GM12878 (cell line): Measurements from ENCODE around the gene LAIR1. TPM values are rescaled to one million over a fixed set of nuclear protein-coding genes. Genes with fewer than 3 reads are reported as not detected.

Experiments
- BCL3 ChIP-seq: IDR thresholded peaks from 2 replicates; pipeline ENCODE4 v1.6.1; 2011; ENCODE audit warnings: borderline replicate concordance, low read depth, mild to moderate bottlenecking, moderate library complexity, low read length; ENCODE audit not compliant: insufficient read depth, poor library complexity, severe bottlenecking
- FOXM1 ChIP-seq: IDR thresholded peaks from 2 replicates; pipeline ENCODE4 v1.6.1; 2012; ENCODE audit warnings: low read depth, mild to moderate bottlenecking, inconsistent platforms, low read length, moderate library complexity
- SIN3A ChIP-seq: IDR thresholded peaks from 2 replicates; pipeline ENCODE4 v1.6.1; 2012; ENCODE audit warnings: low read depth, low read length, improper control_type of control experiment
- TCF7 ChIP-seq: IDR thresholded peaks from 2 replicates; pipeline ENCODE4 v1.6.1; 2014; ENCODE audit warnings: antibody characterized with exemption, borderline replicate concordance
- polyA plus RNA-seq, 11 experiments: library from polyadenylated mRNA; depleted of rRNA in 4 of 11; unstranded in 6 of 11; stranded (reverse) in 5 of 11; fragments of >200 nt; fragmentation: Nextera tagmentation in 4 of 11; fragmentation: Illumina TruSeq in 1 of 11; extraction: Ambion mirVana in 4 of 11; extraction: Trizol in 1 of 11; gene quantifications; 1 replicate in 1 of 11; 2 replicates in 10 of 11; pipeline versions ENCODE4 v1.2.1 to v1.2.3, GENCODE V29; 2011 to 2016; ENCODE audit warnings: inconsistent platforms in 2 of 11, missing spikeins in 2 of 11, low read depth in 1 of 11
- total RNA-seq, 4 experiments: library from RNA; depleted of rRNA in 3 of 4; stranded (reverse); fragments of >200 nt in 3 of 4; fragmentation: Illumina TruSeq in 1 of 4; extraction: Trizol in 1 of 4; gene quantifications; 2 replicates each; pipeline versions ENCODE4 v1.2.1 to v1.2.3, GENCODE V29; 2013 to 2021

LAIR1 gene
- total and polyA plus RNA-seq, 10 of the 15 experiments (the other 5 are each of a cell fraction or from before 2014, with no cell fraction given) = 8.6 to 58.2 (median 35.3) TPM

GRCh38 chr19:54302257-54302656 is 62.5 kb downstream of the LAIR1 start (continued):
- TF ChIP-seq BCL3 (no peak), FOXM1 (no peak), TCF7 (no peak), SIN3A (no peak)

Other genes with a start within 250 kb of the LAIR1 start
Only the 7 nearest of the 21 such genes appear.
- gene LILRB5, start 107.7 kb downstream of the LAIR1 start, total RNA-seq (2014; rRNA removed) = not detected in 2 replicates
- gene LILRB5, start 107.7 kb downstream of the LAIR1 start, total RNA-seq (2014; rRNA removed; fragmentation: Illumina TruSeq; extraction: Trizol) = not detected in 2 replicates
- gene LILRB5, start 107.7 kb downstream of the LAIR1 start, total RNA-seq (2021) = 0.05 and 0.13 TPM in 2 replicates
- gene LILRB5, start 107.7 kb downstream of the LAIR1 start, polyA plus RNA-seq (2011; rRNA removed) = 0.01 TPM in 1 of 2 replicates, not detected in the other
- not detected in 2 replicates for gene LILRB5, start 107.7 kb downstream of the LAIR1 start, polyA plus RNA-seq (2014; fragmentation: Illumina TruSeq; extraction: Trizol)
- gene LILRB5, start 107.7 kb downstream of the LAIR1 start, polyA plus RNA-seq (2014; fragmentation: Nextera tagmentation; extraction: Ambion mirVana) = not detected
- not detected in 2 replicates for gene LILRB5, start 107.7 kb downstream of the LAIR1 start, polyA plus RNA-seq (2014; rRNA removed)
- not detected for gene LILRB5, start 107.7 kb downstream of the LAIR1 start, polyA plus RNA-seq (2016; fragmentation: Nextera tagmentation; extraction: Ambion mirVana)
- gene LILRB2, start 83.8 kb downstream of the LAIR1 start, total RNA-seq (2014; rRNA removed) = 0.17 TPM in 1 of 2 replicates, not detected in the other
- gene LILRB2, start 83.8 kb downstream of the LAIR1 start, total RNA-seq (2014; rRNA removed; fragmentation: Illumina TruSeq; extraction: Trizol) = 0.09 TPM in 2 replicates
- not detected in 2 replicates for gene LILRB2, start 83.8 kb downstream of the LAIR1 start, total RNA-seq (2021)
- gene LILRB2, start 83.8 kb downstream of the LAIR1 start, polyA plus RNA-seq (2011; rRNA removed) = 0.08 TPM in 1 of 2 replicates, not detected in the other
- 0.15 TPM in 1 of 2 replicates, not detected in the other for gene LILRB2, start 83.8 kb downstream of the LAIR1 start, polyA plus RNA-seq (2014; fragmentation: Illumina TruSeq; extraction: Trizol)
- not detected for gene LILRB2, start 83.8 kb downstream of the LAIR1 start, polyA plus RNA-seq (2014; fragmentation: Nextera tagmentation; extraction: Ambion mirVana)
- gene LILRB2, start 83.8 kb downstream of the LAIR1 start, polyA plus RNA-seq (2014; rRNA removed) = 0.11 and 0.15 TPM in 2 replicates
- gene LILRB2, start 83.8 kb downstream of the LAIR1 start, polyA plus RNA-seq (2016; fragmentation: Nextera tagmentation; extraction: Ambion mirVana) = under 1 TPM in 1 of 2 experiments, not detected in 1; 0.18 TPM
- gene LILRA5, start 51.8 kb downstream of the LAIR1 start, total RNA-seq (2014; rRNA removed) = 0.73 and 0.76 TPM in 2 replicates
- 0.31 and 0.32 TPM in 2 replicates for gene LILRA5, start 51.8 kb downstream of the LAIR1 start, total RNA-seq (2014; rRNA removed; fragmentation: Illumina TruSeq; extraction: Trizol)
- 0.41 and 0.51 TPM in 2 replicates for gene LILRA5, start 51.8 kb downstream of the LAIR1 start, total RNA-seq (2021)
- gene LILRA5, start 51.8 kb downstream of the LAIR1 start, polyA plus RNA-seq (2011; rRNA removed) = not detected in 2 replicates
- gene LILRA5, start 51.8 kb downstream of the LAIR1 start, polyA plus RNA-seq (2014; fragmentation: Illumina TruSeq; extraction: Trizol) = 0.31 TPM in 1 of 2 replicates, not detected in the other
- under 1 TPM in 1 of 2 experiments, not detected in 1; 0.05 TPM for gene LILRA5, start 51.8 kb downstream of the LAIR1 start, polyA plus RNA-seq (2014; fragmentation: Nextera tagmentation; extraction: Ambion mirVana)
- 0.18 and 1.2 TPM in 2 replicates for gene LILRA5, start 51.8 kb downstream of the LAIR1 start, polyA plus RNA-seq (2014; rRNA removed)
- gene LILRA5, start 51.8 kb downstream of the LAIR1 start, polyA plus RNA-seq (2016; fragmentation: Nextera tagmentation; extraction: Ambion mirVana) = not detected
- 17.9 and 19.1 TPM in 2 replicates for gene LILRA4, start 25.8 kb downstream of the LAIR1 start, total RNA-seq (2014; rRNA removed)
- gene LILRA4, start 25.8 kb downstream of the LAIR1 start, total RNA-seq (2014; rRNA removed; fragmentation: Illumina TruSeq; extraction: Trizol) = 10.2 and 13.6 TPM in 2 replicates
- gene LILRA4, start 25.8 kb downstream of the LAIR1 start, total RNA-seq (2021) = 12.7 and 17.2 TPM in 2 replicates
- 1.8 and 2.4 TPM in 2 replicates for gene LILRA4, start 25.8 kb downstream of the LAIR1 start, polyA plus RNA-seq (2011; rRNA removed)
- 13.4 and 14.3 TPM in 2 replicates for gene LILRA4, start 25.8 kb downstream of the LAIR1 start, polyA plus RNA-seq (2014; fragmentation: Illumina TruSeq; extraction: Trizol)
- gene LILRA4, start 25.8 kb downstream of the LAIR1 start, polyA plus RNA-seq (2014; fragmentation: Nextera tagmentation; extraction: Ambion mirVana) = 10 to 100 TPM in 1 of 2 experiments, 1 to 10 TPM in 1; 9.7 to 12.4 TPM
- gene LILRA4, start 25.8 kb downstream of the LAIR1 start, polyA plus RNA-seq (2014; rRNA removed) = 17.4 and 18.5 TPM in 2 replicates
- gene LILRA4, start 25.8 kb downstream of the LAIR1 start, polyA plus RNA-seq (2016; fragmentation: Nextera tagmentation; extraction: Ambion mirVana) = 1 to 10 TPM; 6.4 to 6.9 TPM
- 0.27 TPM in 1 of 2 replicates, not detected in the other for gene TTYH1, start 50.5 kb upstream of the LAIR1 start, total RNA-seq (2014; rRNA removed)
- 0.09 TPM in 1 of 2 replicates, not detected in the other for gene TTYH1, start 50.5 kb upstream of the LAIR1 start, total RNA-seq (2014; rRNA removed; fragmentation: Illumina TruSeq; extraction: Trizol)
- gene TTYH1, start 50.5 kb upstream of the LAIR1 start, total RNA-seq (2021) = 0.32 and 0.36 TPM in 2 replicates
- not detected in 2 replicates for gene TTYH1, start 50.5 kb upstream of the LAIR1 start, polyA plus RNA-seq (2011; rRNA removed)
- gene TTYH1, start 50.5 kb upstream of the LAIR1 start, polyA plus RNA-seq (2014; fragmentation: Illumina TruSeq; extraction: Trizol) = 0.01 TPM in 1 of 2 replicates, not detected in the other
- under 1 TPM in 1 of 2 experiments, not detected in 1; 0.05 TPM for gene TTYH1, start 50.5 kb upstream of the LAIR1 start, polyA plus RNA-seq (2014; fragmentation: Nextera tagmentation; extraction: Ambion mirVana)
- 0.08 TPM in 1 of 2 replicates, not detected in the other for gene TTYH1, start 50.5 kb upstream of the LAIR1 start, polyA plus RNA-seq (2014; rRNA removed)
- gene TTYH1, start 50.5 kb upstream of the LAIR1 start, polyA plus RNA-seq (2016; fragmentation: Nextera tagmentation; extraction: Ambion mirVana) = under 1 TPM; 0.16 to 0.26 TPM
- 21.7 and 26.3 TPM in 2 replicates for gene LENG8, start 84.3 kb upstream of the LAIR1 start, total RNA-seq (2014; rRNA removed)
- 11.3 and 11.5 TPM in 2 replicates for gene LENG8, start 84.3 kb upstream of the LAIR1 start, total RNA-seq (2014; rRNA removed; fragmentation: Illumina TruSeq; extraction: Trizol)
- gene LENG8, start 84.3 kb upstream of the LAIR1 start, total RNA-seq (2021) = 119 and 145 TPM in 2 replicates
- gene LENG8, start 84.3 kb upstream of the LAIR1 start, polyA plus RNA-seq (2011; rRNA removed) = 16.2 and 36.4 TPM in 2 replicates
- 14.8 and 32.4 TPM in 2 replicates for gene LENG8, start 84.3 kb upstream of the LAIR1 start, polyA plus RNA-seq (2014; fragmentation: Illumina TruSeq; extraction: Trizol)
- 1 to 10 TPM; 2.3 to 2.5 TPM for gene LENG8, start 84.3 kb upstream of the LAIR1 start, polyA plus RNA-seq (2014; fragmentation: Nextera tagmentation; extraction: Ambion mirVana)
- 143 and 168 TPM in 2 replicates for gene LENG8, start 84.3 kb upstream of the LAIR1 start, polyA plus RNA-seq (2014; rRNA removed)
- gene LENG8, start 84.3 kb upstream of the LAIR1 start, polyA plus RNA-seq (2016; fragmentation: Nextera tagmentation; extraction: Ambion mirVana) = 10 to 100 TPM; 46.0 to 51.4 TPM
- gene LENG9, start 98.8 kb upstream of the LAIR1 start, total RNA-seq (2014; rRNA removed) = 2.9 and 4.0 TPM in 2 replicates
- 0.76 and 0.78 TPM in 2 replicates for gene LENG9, start 98.8 kb upstream of the LAIR1 start, total RNA-seq (2014; rRNA removed; fragmentation: Illumina TruSeq; extraction: Trizol)
- 2.5 and 3.5 TPM in 2 replicates for gene LENG9, start 98.8 kb upstream of the LAIR1 start, total RNA-seq (2021)
- gene LENG9, start 98.8 kb upstream of the LAIR1 start, polyA plus RNA-seq (2011; rRNA removed) = 0.09 and 0.20 TPM in 2 replicates
- gene LENG9, start 98.8 kb upstream of the LAIR1 start, polyA plus RNA-seq (2014; fragmentation: Illumina TruSeq; extraction: Trizol) = 0.11 and 0.46 TPM in 2 replicates
- 1 to 10 TPM in 1 of 2 experiments, under 1 TPM in 1; 0.18 to 1.7 TPM for gene LENG9, start 98.8 kb upstream of the LAIR1 start, polyA plus RNA-seq (2014; fragmentation: Nextera tagmentation; extraction: Ambion mirVana)
- 2.1 and 2.7 TPM in 2 replicates for gene LENG9, start 98.8 kb upstream of the LAIR1 start, polyA plus RNA-seq (2014; rRNA removed)
- gene LENG9, start 98.8 kb upstream of the LAIR1 start, polyA plus RNA-seq (2016; fragmentation: Nextera tagmentation; extraction: Ambion mirVana) = under 1 TPM in 1 of 2 experiments, not detected in 1; 0.09 TPM